Measurements from ENCODE around the gene SPRN. TPM values are rescaled to one million over a fixed set of nuclear protein-coding genes. Genes with fewer than 3 reads are reported as not detected.

SPRN gene
- total RNA-seq, 2 donors from 2014 or later: 0.11 to 0.24 TPM

GRCh38 chr10:133464582-133465031 is 40.2 kb upstream of the SPRN start:
- Histone ChIP-seq H3K9ac (ENCODE audit: extremely low read depth, low read length, poor library complexity, severe bottlenecking) (no peak overlapping the region), H3K9me3 (ENCODE audit: control insufficient read depth, low read length) (peaks cover 15% of the 10 kb centered on the region), H3K36me3 (ENCODE audit: control insufficient read depth, insufficient read depth, low read length) (no peaks in the 10 kb centered on the region), H3K4me3 (ENCODE audit: low read length) (no peak overlapping the region), H3K4me1 (ENCODE audit: control insufficient read depth, insufficient read depth, low read length) (no peaks in the 10 kb centered on the region), H3K27ac (ENCODE audit: low read depth, low read length) (no peak overlapping the region), H3K27me3 (ENCODE audit: control insufficient read depth, insufficient read depth, low read length, poor library complexity, severe bottlenecking) (no peaks in the 10 kb centered on the region)
- no peak overlapping the region for H3K4me3 Mint-ChIP-seq
- H3K27me3 Mint-ChIP-seq (ENCODE audit: insufficient read depth): no peaks in the 10 kb centered on the region
- DNase-seq: no peak
- H3K36me3 Mint-ChIP-seq (ENCODE audit: low read depth): peaks cover 4% of the 10 kb centered on the region
- 80 to 89% methylated on average over 4 to 12 of the region's 12 CpGs for WGBS, 2 experiments (ENCODE audit: insufficient coverage in 1 of 2, insufficient read length in 1 of 2)
- H3K4me1 Mint-ChIP-seq: no peaks in the 10 kb centered on the region
- H3K27ac Mint-ChIP-seq: no peak overlapping the region
- H3K9me3 Mint-ChIP-seq: peaks cover 80% of the 10 kb centered on the region
- no peak for TF ChIP-seq CTCF (conservative IDR thresholded peaks at IDR 0.05)

DNA sequence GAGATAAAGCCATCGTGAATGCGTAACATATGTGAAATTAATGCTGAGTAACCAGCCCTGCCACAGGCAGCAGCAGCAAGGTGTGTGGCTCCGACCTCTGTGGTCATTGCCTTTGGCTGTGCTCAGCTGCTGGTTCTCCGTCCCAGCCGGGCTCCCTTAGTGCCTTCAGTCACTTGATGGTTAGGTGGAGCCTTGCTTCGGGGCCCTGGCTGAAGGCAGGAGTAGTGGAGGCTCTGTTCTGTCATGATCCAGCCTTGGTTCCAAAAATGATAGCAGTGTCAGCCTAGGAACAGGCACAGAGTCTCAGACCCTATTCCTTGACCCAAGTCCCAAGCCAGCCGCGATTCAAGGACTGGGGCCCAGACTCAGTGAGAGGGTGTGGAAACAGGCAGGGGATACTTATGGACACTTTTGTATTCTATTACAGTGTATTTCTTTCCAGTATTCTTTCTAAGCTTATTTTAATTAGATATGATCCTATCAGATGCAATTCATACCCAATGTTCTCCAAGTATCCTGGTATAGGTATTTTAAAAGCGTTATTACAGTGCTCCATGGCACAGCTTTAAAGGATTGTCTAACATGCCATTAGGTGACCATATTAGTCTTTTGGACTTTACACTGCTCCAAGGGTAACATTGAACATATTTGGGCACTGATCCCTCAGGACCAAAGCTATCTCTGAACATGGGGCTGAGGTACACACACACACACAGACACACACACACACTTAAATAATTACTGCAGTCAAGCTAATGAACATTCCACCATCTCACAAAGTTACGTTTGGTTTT is 38.3 kb upstream of the SPRN start:
- Mint-ChIP-seq H3K4me3 (no peak overlapping the region), H3K9me3 (peaks cover 80% of the 10 kb centered on the region), H3K36me3 (ENCODE audit: low read depth) (peaks cover 3% of the 10 kb centered on the region), H3K27ac (no peak overlapping the region), H3K4me1 (no peaks in the 10 kb centered on the region), H3K27me3 (ENCODE audit: insufficient read depth) (no peaks in the 10 kb centered on the region)
- 80 to 85% methylated on average over 8 to 10 of the region's 10 CpGs for whole genome bisulfite sequencing, 2 experiments (ENCODE audit: insufficient coverage in 1 of 2, insufficient read length in 1 of 2)
- Histone ChIP-seq H3K9me3 (ENCODE audit: control insufficient read depth, low read length) (peaks cover 15% of the 10 kb centered on the region), H3K36me3 (ENCODE audit: control insufficient read depth, insufficient read depth, low read length) (no peaks in the 10 kb centered on the region), H3K27ac (ENCODE audit: low read depth, low read length) (no peak overlapping the region), H3K27me3 (ENCODE audit: control insufficient read depth, insufficient read depth, low read length, poor library complexity, severe bottlenecking) (no peaks in the 10 kb centered on the region), H3K4me1 (ENCODE audit: control insufficient read depth, insufficient read depth, low read length) (no peaks in the 10 kb centered on the region), H3K9ac (ENCODE audit: extremely low read depth, low read length, poor library complexity, severe bottlenecking) (no peak overlapping the region), H3K4me3 (ENCODE audit: low read length) (no peak overlapping the region)
- TF ChIP-seq CTCF (conservative IDR thresholded peaks at IDR 0.05): no peak
- no peak for DNase-seq

DNA sequence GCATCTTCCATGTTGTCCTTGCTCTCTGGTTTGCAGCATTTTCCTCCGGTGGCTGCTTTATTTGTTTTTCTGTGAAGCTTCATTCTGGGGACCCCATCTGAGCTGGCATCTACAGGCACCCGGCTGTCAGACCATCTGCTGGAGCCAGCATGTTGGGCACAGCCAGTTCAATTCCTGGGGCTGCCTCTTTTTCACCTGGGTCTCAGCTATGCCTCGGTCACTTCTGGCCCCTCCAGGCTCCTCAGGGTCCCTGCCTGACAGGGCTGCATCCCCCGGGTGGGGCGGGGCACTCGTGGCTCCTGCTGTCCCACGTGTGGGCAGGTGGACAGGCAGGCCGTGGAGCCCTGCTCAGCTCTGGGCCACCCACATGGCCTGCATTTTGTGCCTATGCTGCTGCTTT is 37.4 kb upstream of the SPRN start:
- no peak overlapping the region for H3K4me3 ChIP-seq (ENCODE audit: low read length)
- H3K36me3 Mint-ChIP-seq (ENCODE audit: low read depth): peaks cover 2% of the 10 kb centered on the region
- WGBS, 2 experiments (ENCODE audit: insufficient coverage in 1 of 2, insufficient read length in 1 of 2): 65 to 69% methylated on average over 7 to 8 of the region's 8 CpGs
- H3K27ac Mint-ChIP-seq: no peak overlapping the region
- no peaks in the 10 kb centered on the region for H3K4me1 Mint-ChIP-seq
- no peak for DNase-seq
- H3K27me3 ChIP-seq (ENCODE audit: control insufficient read depth, insufficient read depth, low read length, poor library complexity, severe bottlenecking): no peaks in the 10 kb centered on the region
- H3K9me3 Mint-ChIP-seq: peaks cover 78% of the 10 kb centered on the region
- no peaks in the 10 kb centered on the region for H3K27me3 Mint-ChIP-seq (ENCODE audit: insufficient read depth)
- H3K36me3 ChIP-seq (ENCODE audit: control insufficient read depth, insufficient read depth, low read length): no peaks in the 10 kb centered on the region
- no peak overlapping the region for H3K4me3 Mint-ChIP-seq
- H3K4me1 ChIP-seq (ENCODE audit: control insufficient read depth, insufficient read depth, low read length): no peaks in the 10 kb centered on the region
- TF ChIP-seq CTCF (conservative IDR thresholded peaks at IDR 0.05): no peak
- H3K9ac ChIP-seq (ENCODE audit: extremely low read depth, low read length, poor library complexity, severe bottlenecking): no peak overlapping the region
- H3K27ac ChIP-seq (ENCODE audit: low read depth, low read length): no peak overlapping the region
- H3K9me3 ChIP-seq (ENCODE audit: control insufficient read depth, low read length): peaks cover 15% of the 10 kb centered on the region

Data from endodermal cell (in vitro differentiated cells).